Measurements from ENCODE around the gene GCNT1. TPM values are rescaled to one million over a fixed set of nuclear protein-coding genes. Genes with fewer than 3 reads are reported as not detected.

The GCNT1 gene
- total and polyA plus RNA-seq, 2 donors (not counting 1 experiment from before 2014, with no cell fraction given), result 9.1 to 31.0 TPM

- H3K4me2 ChIP-seq (replicated peaks; ENCODE audit: low read depth, low read length, poor library complexity, severe bottlenecking), result no peak overlapping the region
- no peak for TF ChIP-seq EZH2 (IDR thresholded peaks at IDR 0.05; ENCODE audit: borderline replicate concordance, insufficient read depth, low read depth, low read length, poor library complexity, severe bottlenecking)
- TF ChIP-seq, protein P1, sequence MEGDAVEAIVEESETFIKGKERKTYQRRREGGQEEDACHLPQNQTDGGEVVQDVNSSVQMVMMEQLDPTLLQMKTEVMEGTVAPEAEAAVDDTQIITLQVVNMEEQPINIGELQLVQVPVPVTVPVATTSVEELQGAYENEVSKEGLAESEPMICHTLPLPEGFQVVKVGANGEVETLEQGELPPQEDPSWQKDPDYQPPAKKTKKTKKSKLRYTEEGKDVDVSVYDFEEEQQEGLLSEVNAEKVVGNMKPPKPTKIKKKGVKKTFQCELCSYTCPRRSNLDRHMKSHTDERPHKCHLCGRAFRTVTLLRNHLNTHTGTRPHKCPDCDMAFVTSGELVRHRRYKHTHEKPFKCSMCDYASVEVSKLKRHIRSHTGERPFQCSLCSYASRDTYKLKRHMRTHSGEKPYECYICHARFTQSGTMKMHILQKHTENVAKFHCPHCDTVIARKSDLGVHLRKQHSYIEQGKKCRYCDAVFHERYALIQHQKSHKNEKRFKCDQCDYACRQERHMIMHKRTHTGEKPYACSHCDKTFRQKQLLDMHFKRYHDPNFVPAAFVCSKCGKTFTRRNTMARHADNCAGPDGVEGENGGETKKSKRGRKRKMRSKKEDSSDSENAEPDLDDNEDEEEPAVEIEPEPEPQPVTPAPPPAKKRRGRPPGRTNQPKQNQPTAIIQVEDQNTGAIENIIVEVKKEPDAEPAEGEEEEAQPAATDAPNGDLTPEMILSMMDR (IDR thresholded peaks at IDR 0.05), result no peak
- Mint-ChIP-seq H3K27ac (no peak overlapping the region), H3K4me1 (peaks cover 57% of the 10 kb centered on the region), H3K9me3 (ENCODE audit: insufficient read depth) (no peaks in the 10 kb centered on the region), H3K4me3 (no peak overlapping the region), H3K27me3 (no peaks in the 10 kb centered on the region)
- intact Hi-C loops (cut with micrococcal nuclease), result no loop called here
- peaks cover 69% of the 10 kb centered on the region for H4K20me1 ChIP-seq (ENCODE audit: control insufficient read depth, insufficient read depth, low read length, poor library complexity, severe bottlenecking)
- ATAC-seq (ENCODE audit: low read depth) (no peak), DNase-seq (no peak)
- no peak overlapping the region for H2AFZ ChIP-seq (ENCODE audit: insufficient read depth, low read depth, low read length, poor library complexity, severe bottlenecking)
- H3K79me2 ChIP-seq (ENCODE audit: control insufficient read depth, insufficient read depth, low read length), result peaks cover 85% of the 10 kb centered on the region
- no peak overlapping the region for H3K4me3 ChIP-seq (ENCODE audit: control extremely low read depth in 1 of 5, extremely low read depth in 1 of 5, insufficient read depth in 1 of 5, low read depth in 2 of 5, low read length in 4 of 5)
- CTCF ChIA-PET, result interaction anchor here (1.1 kb wide), 1 partner anchor 28 kb away, joined by 3 read pairs; no protein-coding TSS in a partner anchor
- WGBS (ENCODE audit: insufficient coverage), result no CpG with 5 or more reads among the region's 2 CpGs
- POLR2A ChIA-PET, result no interaction called here
- H3K4me1 ChIP-seq (ENCODE audit: control insufficient read depth in 2 of 2, insufficient read depth in 2 of 2, low read length in 2 of 2), result peaks cover 28 to 39% of the 10 kb centered on the region in 2 donors
- no peaks in the 10 kb centered on the region for H3K9me3 ChIP-seq (ENCODE audit: control extremely low read depth in 1 of 3, control insufficient read depth in 2 of 3, insufficient read depth in 1 of 3, low read length in 2 of 3)
- H3K9ac ChIP-seq (ENCODE audit: low read length), result no peak overlapping the region
- peaks cover 0 to 6% of the 10 kb centered on the region in 2 experiments for H3K36me3 ChIP-seq (replicated peaks in 1 of 2; ENCODE audit: control extremely low read depth in 1 of 2, control insufficient read depth in 1 of 2, extremely low read depth in 1 of 2, insufficient read depth in 2 of 2, low read length in 1 of 2)
- H3K27ac ChIP-seq (ENCODE audit: low read length in 2 of 2), result no peak overlapping the region
- H3K27me3 ChIP-seq (replicated peaks in 1 of 4; ENCODE audit: control extremely low read depth in 1 of 4, control insufficient read depth in 3 of 4, insufficient read depth in 4 of 4, low read length in 3 of 4), result no peaks in the 10 kb centered on the region
Observed at GRCh38 chr9:76486151-76486550, 27.2 kb downstream of the GCNT1 start.

DNA sequence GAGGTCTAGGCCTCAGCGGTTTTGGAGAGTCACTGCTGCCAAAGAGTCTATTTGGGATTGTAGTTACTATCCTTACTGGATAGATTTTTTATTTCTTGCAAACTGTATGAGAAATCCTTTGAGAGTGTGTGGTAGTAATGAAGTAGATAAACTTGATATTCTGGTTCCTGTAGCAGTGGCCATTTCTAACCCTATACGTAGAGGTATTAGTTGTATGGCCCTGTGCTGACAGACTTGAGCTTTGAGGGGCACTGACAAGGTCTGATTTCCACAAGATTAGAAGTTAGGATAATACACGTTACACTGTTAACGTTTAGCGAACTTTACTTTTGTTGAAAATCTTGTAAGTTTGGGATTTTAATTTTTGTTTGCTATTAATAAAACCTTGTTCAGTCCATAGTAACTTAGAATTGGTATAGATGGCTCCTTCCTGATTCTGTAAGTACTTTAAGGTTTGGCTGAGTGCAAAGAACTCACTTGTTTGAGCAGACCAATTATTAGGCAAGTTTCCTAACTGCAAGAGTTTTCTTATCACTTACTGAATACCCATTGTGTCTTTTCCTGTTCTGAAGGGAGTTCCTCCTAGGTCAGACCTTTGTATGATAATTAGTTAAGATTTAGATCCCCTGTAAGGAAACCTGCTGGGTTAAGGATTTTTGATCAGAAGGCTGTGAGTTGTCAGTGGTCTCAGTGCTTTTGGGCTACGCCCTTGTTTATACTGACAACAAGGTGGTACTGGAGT is 31.4 kb downstream of the GCNT1 start:
- Mint-ChIP-seq H3K27me3 (no peaks in the 10 kb centered on the region), H3K4me1 (peaks cover 59% of the 10 kb centered on the region), H3K27ac (no peak overlapping the region), H3K4me3 (no peak overlapping the region), H3K9me3 (ENCODE audit: insufficient read depth) (peaks cover 4% of the 10 kb centered on the region)
- H3K9me3 ChIP-seq (ENCODE audit: control extremely low read depth in 1 of 3, control insufficient read depth in 2 of 3, insufficient read depth in 1 of 3, low read length in 2 of 3), result peaks cover 0 to 9% (median 0%) of the 10 kb centered on the region in 3 donors
- peaks cover 29 to 41% of the 10 kb centered on the region in 2 donors for H3K4me1 ChIP-seq (ENCODE audit: control insufficient read depth in 2 of 2, insufficient read depth in 2 of 2, low read length in 2 of 2)
- H3K27me3 ChIP-seq (replicated peaks in 1 of 4; ENCODE audit: control extremely low read depth in 1 of 4, control insufficient read depth in 3 of 4, insufficient read depth in 4 of 4, low read length in 3 of 4), result no peaks in the 10 kb centered on the region
- peaks cover 58% of the 10 kb centered on the region for H4K20me1 ChIP-seq (ENCODE audit: control insufficient read depth, insufficient read depth, low read length, poor library complexity, severe bottlenecking)
- ChIA-PET CTCF (interaction anchor here (1.3 kb wide), 1 partner anchor 13 kb away, joined by 3 read pairs; no protein-coding TSS in a partner anchor), POLR2A (no interaction called here)
- 100% methylated on average over 2 of the region's 6 CpGs for WGBS (ENCODE audit: insufficient coverage)
- H3K27ac ChIP-seq (ENCODE audit: low read length in 2 of 2), result peak overlapping the region in 1 of 2 donors; percentile 41
- intact Hi-C loops (cut with micrococcal nuclease), result no loop called here
- no peak overlapping the region for H2AFZ ChIP-seq (ENCODE audit: insufficient read depth, low read depth, low read length, poor library complexity, severe bottlenecking)
- ATAC-seq (ENCODE audit: low read depth), result no peak
- no peak overlapping the region for H3K9ac ChIP-seq (ENCODE audit: low read length)
- no peak overlapping the region for H3K4me3 ChIP-seq (ENCODE audit: control extremely low read depth in 1 of 5, extremely low read depth in 1 of 5, insufficient read depth in 1 of 5, low read depth in 2 of 5, low read length in 4 of 5)
- peaks cover 0 to 3% of the 10 kb centered on the region in 2 experiments for H3K36me3 ChIP-seq (replicated peaks in 1 of 2; ENCODE audit: control extremely low read depth in 1 of 2, control insufficient read depth in 1 of 2, extremely low read depth in 1 of 2, insufficient read depth in 2 of 2, low read length in 1 of 2)
- TF ChIP-seq, protein P1 (IDR thresholded peaks at IDR 0.05), result no peak
- TF ChIP-seq EZH2 (IDR thresholded peaks at IDR 0.05; ENCODE audit: borderline replicate concordance, insufficient read depth, low read depth, low read length, poor library complexity, severe bottlenecking), result no peak
- H3K79me2 ChIP-seq (ENCODE audit: control insufficient read depth, insufficient read depth, low read length), result peaks cover 68% of the 10 kb centered on the region
- DNase-seq, result no peak
- no peak overlapping the region for H3K4me2 ChIP-seq (replicated peaks; ENCODE audit: low read depth, low read length, poor library complexity, severe bottlenecking)
